H1 (cell line): ENCODE measurements around the gene ACYP2.

Experiments used
- CTCF ChIP-seq, 3 experiments: IDR thresholded peaks; 1 replicate in 2 of 3; 2 replicates in 1 of 3; pipeline versions ENCODE4 v1.5.1 to v1.6.1; 2011; ENCODE audit warnings: low read length in 3 of 3, mild to moderate bottlenecking in 3 of 3, inconsistent platforms in 2 of 3, low read depth in 1 of 3, moderate library complexity in 1 of 3; ENCODE audit not compliant: insufficient read depth in 1 of 3; ENCODE audit errors: control extremely low read depth in 1 of 3
- EGR1 ChIP-seq: IDR thresholded peaks from 2 replicates; pipeline ENCODE4 v1.6.1; 2011; ENCODE audit warnings: low read depth, low read length, borderline replicate concordance
- GABPA ChIP-seq: IDR thresholded peaks from 2 replicates; pipeline ENCODE4 v1.6.1; 2011; ENCODE audit warnings: mild to moderate bottlenecking, low read length, moderate library complexity, borderline replicate concordance; ENCODE audit not compliant: insufficient read depth
- GTF2F1 ChIP-seq: IDR thresholded peaks from 2 replicates; pipeline ENCODE4 v1.6.1; 2012; ENCODE audit warnings: low read depth, low read length, improper control_type of control experiment, borderline replicate concordance
- MAX ChIP-seq: IDR thresholded peaks from 2 replicates; pipeline ENCODE4 v1.6.1; 2012; ENCODE audit warnings: inconsistent platforms
- POU5F1 ChIP-seq: IDR thresholded peaks from 2 replicates; pipeline ENCODE4 v1.6.1; 2011; ENCODE audit warnings: low read depth, mild to moderate bottlenecking, low read length, moderate library complexity
- RAD21 ChIP-seq, 2 experiments: IDR thresholded peaks in 1 of 2; conservative IDR thresholded peaks in 1 of 2; 2 replicates each; pipeline ENCODE4 v1.6.1; 2011; ENCODE audit warnings: low read depth in 2 of 2, low read length in 2 of 2, improper control_type of control experiment in 1 of 2, inconsistent platforms in 1 of 2, mild to moderate bottlenecking in 1 of 2, moderate library complexity in 1 of 2
- RNF2 ChIP-seq: fragments of 200-900, 300-1000 bp; sonication (generic); IDR thresholded peaks from 2 replicates; pipeline ENCODE4 v1.7.1; 2016; ENCODE audit warnings: borderline replicate concordance, low read depth, mild to moderate bottlenecking, antibody characterized with exemption, low read length; ENCODE audit not compliant: poor library complexity, severe bottlenecking; ENCODE audit errors: missing control alignments
- SIN3A ChIP-seq, 2 experiments: IDR thresholded peaks in 1 of 2; conservative IDR thresholded peaks in 1 of 2; 2 replicates each; pipeline ENCODE4 v1.6.1; 2011 to 2012; ENCODE audit warnings: low read length in 2 of 2, improper control_type of control experiment in 1 of 2, low read depth in 1 of 2, mild to moderate bottlenecking in 1 of 2

- TF ChIP-seq POU5F1, result no peak
- no peak for TF ChIP-seq GABPA
- no peak for TF ChIP-seq RAD21 (IDR thresholded peaks at IDR 0.05 in 1 of 2, conservative IDR thresholded peaks at IDR 0.05 in 1 of 2; ENCODE audit: low read depth in 2 of 2, low read length in 2 of 2)
- no peak for TF ChIP-seq MAX
- no peak for TF ChIP-seq GTF2F1
- no peak for TF ChIP-seq CTCF (IDR thresholded peaks at IDR 0.05; ENCODE audit: control extremely low read depth in 1 of 3, insufficient read depth in 1 of 3, low read depth in 1 of 3, low read length in 3 of 3)
- no peak for TF ChIP-seq RNF2
- no peak for TF ChIP-seq EGR1
- TF ChIP-seq SIN3A (conservative IDR thresholded peaks at IDR 0.05 in 1 of 2, IDR thresholded peaks at IDR 0.05 in 1 of 2; ENCODE audit: low read depth in 1 of 2, low read length in 2 of 2), result no peak
Observed at GRCh38 chr2:54233832-54234649, 118.6 kb downstream of the ACYP2 start.
